ENCODE results near the gene LTBP4. TPM values are rescaled to one million over a fixed set of nuclear protein-coding genes. Genes with fewer than 3 reads are reported as not detected.

Gene LTBP4
- total and polyA plus RNA-seq, 2 donors (not counting 3 experiments of a cell fraction or from before 2014, with no cell fraction given) = 25.9 to 38.0 TPM

DNA sequence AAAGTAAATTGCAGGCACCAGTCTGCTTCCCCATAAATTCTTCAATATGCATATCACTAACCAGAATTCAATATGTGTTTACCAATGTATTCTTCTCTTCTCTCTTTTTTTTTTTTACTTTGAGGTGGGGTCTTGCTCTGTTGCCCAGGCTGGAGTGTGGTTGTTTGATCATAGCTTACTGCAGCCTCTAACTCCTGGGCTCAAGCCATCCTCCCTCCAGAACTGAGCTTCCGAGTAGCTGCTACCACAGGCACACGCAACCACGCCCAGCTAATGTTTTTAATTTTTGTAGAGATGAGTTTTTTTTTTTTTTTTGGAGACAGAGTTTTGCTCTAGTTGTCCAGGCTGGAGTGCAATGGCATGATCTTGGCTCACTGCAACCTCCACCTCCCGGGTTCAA, 16.8 kb downstream of the LTBP4 start:
- H4K20me1 ChIP-seq (replicated peaks; ENCODE audit: control insufficient read depth, extremely low read depth, insufficient read depth, low read length) = no peaks in the 10 kb centered on the region
- FAIRE-seq = no peak
- no peaks in the 10 kb centered on the region for H3K9me1 ChIP-seq (replicated peaks; ENCODE audit: control insufficient read depth, extremely low read depth, insufficient read depth, low read length)
- H3K27me3 ChIP-seq (ENCODE audit: control insufficient read depth in 2 of 2, insufficient read depth in 2 of 2, low read length in 2 of 2) = no peaks in the 10 kb centered on the region
- H3K79me2 ChIP-seq (ENCODE audit: control insufficient read depth, insufficient read depth, low read length) = no peaks in the 10 kb centered on the region
- no peak overlapping the region for H3K4me3 ChIP-seq (replicated peaks in 1 of 3; ENCODE audit: insufficient read depth in 1 of 3, low read depth in 1 of 3, low read length in 3 of 3)
- intact Hi-C loops (cut with micrococcal nuclease) (no loop called here), dilution Hi-C loops (cut with MboI; ENCODE audit: extremely low pct_ligation_motif_present, low sequenced_read_pairs) (no loop called here)
- no peak overlapping the region for H3K9ac ChIP-seq (replicated peaks; ENCODE audit: extremely low read depth, insufficient read depth, low read length)
- POLR2A ChIA-PET = no interaction called here
- H3K4me1 ChIP-seq (ENCODE audit: control insufficient read depth, extremely low read depth, insufficient read depth, low read length) = peaks cover 10% of the 10 kb centered on the region
- no peak overlapping the region for H3K27ac ChIP-seq (ENCODE audit: insufficient read depth, low read depth, low read length)
- no peak for TF ChIP-seq MYC (IDR thresholded peaks at IDR 0.05; ENCODE audit: low read depth, low read length)
- no peak for TF ChIP-seq POLR2AphosphoS5 (IDR thresholded peaks at IDR 0.05; ENCODE audit: insufficient read depth, low read depth, low read length)
- no peak for TF ChIP-seq CTCF (IDR thresholded peaks at IDR 0.05; ENCODE audit: extremely low read depth in 1 of 2, insufficient read depth in 1 of 2, low read depth in 1 of 2, low read length in 2 of 2)
- TF ChIP-seq JUN (IDR thresholded peaks at IDR 0.05; ENCODE audit: borderline replicate concordance, insufficient read depth, insufficient read length, low read depth) = no peak
- TF ChIP-seq POLR2A (IDR thresholded peaks at IDR 0.05; ENCODE audit: low read depth, low read length) = no peak
- no peak for TF ChIP-seq EZH2 (IDR thresholded peaks at IDR 0.05; ENCODE audit: borderline replicate concordance, low read depth, low read length, severe bottlenecking)
- no peak for TF ChIP-seq FOS (IDR thresholded peaks at IDR 0.05; ENCODE audit: borderline replicate concordance, insufficient read depth, low read length)
- TF ChIP-seq, protein P1, sequence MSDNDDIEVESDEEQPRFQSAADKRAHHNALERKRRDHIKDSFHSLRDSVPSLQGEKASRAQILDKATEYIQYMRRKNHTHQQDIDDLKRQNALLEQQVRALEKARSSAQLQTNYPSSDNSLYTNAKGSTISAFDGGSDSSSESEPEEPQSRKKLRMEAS (IDR thresholded peaks at IDR 0.05; ENCODE audit: insufficient read depth, insufficient read length) = no peak
- TF ChIP-seq GATA2 (IDR thresholded peaks at IDR 0.05; ENCODE audit: insufficient read depth, insufficient read length, low read depth, low read length) = no peak
- no peaks in the 10 kb centered on the region for H3K36me3 ChIP-seq (ENCODE audit: control insufficient read depth in 2 of 2, extremely low read depth in 1 of 2, insufficient read depth in 2 of 2, low read length in 2 of 2)
- CTCF ChIA-PET = interaction anchor here (0.9 to 7.6 kb wide), 2 partner anchors 13 to 16 kb away, joined by 3 to 70 read pairs; no protein-coding TSS in a partner anchor
- H3K4me2 ChIP-seq (ENCODE audit: insufficient read depth, low read length) = no peak overlapping the region
- no TSS peak for BruUV-seq (replicated peaks)
- no peak for DNase-seq (ENCODE audit: low read depth, low spot score)
- no peak overlapping the region for H2AFZ ChIP-seq (ENCODE audit: low read depth, low read length)
- no peaks in the 10 kb centered on the region for H3K9me3 ChIP-seq (replicated peaks; ENCODE audit: control insufficient read depth, insufficient read depth, low read length)

All from endothelial cell of umbilical vein (primary cell).